Tibial nerve (tissue), 4 donors: Measurements from ENCODE around the gene NEMP2. TPM values are rescaled to one million over a fixed set of nuclear protein-coding genes. Genes with fewer than 3 reads are reported as not detected.
"Not testable (repeated sequence)": the region's sequence is repeated elsewhere in the genome, so short reads cannot be mapped to it uniquely, and the experiment has no call there.

Experiments
- DNase-seq, 2 donors: peaks; one replicate each; pipeline ENCODE4 v3.0.0-alpha.2; 2019; ENCODE audit warnings: low spot score in 2 of 2
- H3K27ac ChIP-seq, 4 donors: fragments of 200-600 bp; sonication (generic) in 3 of 4; one replicate each; pipeline ENCODE4 v1.5.1; 2017 to 2019; ENCODE audit warnings: mild to moderate bottlenecking in 1 of 4
- H3K27me3 ChIP-seq, 2 donors: fragments of 200-600 bp; sonication (generic) in 1 of 2; one replicate each; pipeline versions ENCODE4 v1.5.1 to v1.6.0; 2017 to 2019
- H3K36me3 ChIP-seq, 3 donors: fragments of 200-600 bp; sonication (generic); one replicate each; pipeline ENCODE4 v1.5.1; 2018 to 2019
- H3K4me1 ChIP-seq, 4 donors: fragments of 200-600 bp; sonication (generic) in 3 of 4; one replicate each; pipeline ENCODE4 v1.5.1; 2017 to 2019
- H3K4me3 ChIP-seq, 4 donors: fragments of 200-600 bp; sonication (generic) in 3 of 4; one replicate each; pipeline ENCODE4 v1.5.1; 2017 to 2019; ENCODE audit warnings: mild to moderate bottlenecking in 1 of 4, moderate library complexity in 1 of 4
- H3K9me3 ChIP-seq, 4 donors: fragments of 200-600 bp; sonication (generic) in 3 of 4; one replicate each; pipeline ENCODE4 v1.5.1; 2017 to 2019
- EP300 ChIP-seq, 2 donors: sonication (generic); formaldehyde crosslinking; IDR thresholded peaks; one replicate each; pipeline ENCODE4 v1.6.1; 2017; ENCODE audit warnings: antibody characterized with exemption in 2 of 2, mild to moderate bottlenecking in 1 of 2
- POLR2A ChIP-seq, 2 donors: fragments of 450-650 bp; IDR thresholded peaks; one replicate each; pipeline ENCODE4 v1.6.1; 2017; ENCODE audit warnings: antibody characterized with exemption in 2 of 2, mild to moderate bottlenecking in 2 of 2, moderate library complexity in 2 of 2
- WGBS, 2 donors: methylation state at CpG; one replicate each; pipeline ENCODE4 v1.1.5; 2018; 5-methylcytosine and 5-hydroxymethylcytosine counted together
- total RNA-seq, 4 donors: library from RNA; depleted of rRNA; stranded (reverse); fragments of >200 nt; gene quantifications; one replicate each; pipeline ENCODE4 v1.1.0, GENCODE V29; 2016
- TF ChIP-seq, protein P1 (sequence below), 5 experiments: fragments of 200-600 bp in 3 of 5; fragments of 450-650 bp in 2 of 5; sonication (generic) in 3 of 5; IDR thresholded peaks; one replicate each; pipeline ENCODE4 v1.5.1; 2016 to 2019; ENCODE audit warnings: antibody characterized with exemption in 5 of 5, mild to moderate bottlenecking in 3 of 5, moderate library complexity in 2 of 5

NEMP2 gene
- total RNA-seq, 4 donors from 2014 or later: 1.8 to 7.2 (median 3.1) TPM

DNA sequence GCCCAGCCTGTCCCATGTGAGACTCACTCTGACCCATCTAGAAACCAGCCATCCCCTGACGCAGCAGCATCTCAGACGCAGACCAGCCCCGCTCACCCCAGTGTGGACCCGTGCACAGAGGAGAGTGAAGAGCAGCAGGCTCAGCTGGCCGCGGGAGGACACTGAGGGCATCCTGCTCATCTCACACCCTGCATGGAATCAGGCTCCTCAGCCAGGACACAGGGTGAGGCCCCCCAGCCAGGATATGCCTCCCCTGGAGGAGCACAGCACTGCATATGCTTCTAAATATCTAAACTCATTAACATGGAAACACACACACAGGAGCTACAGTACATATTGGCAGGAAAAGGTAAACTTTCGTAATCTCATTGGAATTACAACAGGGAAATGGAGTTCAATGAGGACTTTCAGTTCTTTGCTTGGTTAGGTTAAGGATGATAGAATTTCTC, 34.4 kb downstream of the NEMP2 start:
- Histone ChIP-seq H3K4me3 (no peak overlapping the region), H3K27ac (no peak overlapping the region), H3K9me3 (no peaks in the 10 kb centered on the region), H3K36me3 (peaks cover 0 to 49% (median 0%) of the 10 kb centered on the region in 3 donors), H3K27me3 (no peaks in the 10 kb centered on the region), H3K4me1 (peaks cover 0 to 5% (median 0%) of the 10 kb centered on the region in 4 donors)
- DNase-seq: no peak
- no peak for TF ChIP-seq EP300 (IDR thresholded peaks at IDR 0.05)
- TF ChIP-seq, protein P1, sequence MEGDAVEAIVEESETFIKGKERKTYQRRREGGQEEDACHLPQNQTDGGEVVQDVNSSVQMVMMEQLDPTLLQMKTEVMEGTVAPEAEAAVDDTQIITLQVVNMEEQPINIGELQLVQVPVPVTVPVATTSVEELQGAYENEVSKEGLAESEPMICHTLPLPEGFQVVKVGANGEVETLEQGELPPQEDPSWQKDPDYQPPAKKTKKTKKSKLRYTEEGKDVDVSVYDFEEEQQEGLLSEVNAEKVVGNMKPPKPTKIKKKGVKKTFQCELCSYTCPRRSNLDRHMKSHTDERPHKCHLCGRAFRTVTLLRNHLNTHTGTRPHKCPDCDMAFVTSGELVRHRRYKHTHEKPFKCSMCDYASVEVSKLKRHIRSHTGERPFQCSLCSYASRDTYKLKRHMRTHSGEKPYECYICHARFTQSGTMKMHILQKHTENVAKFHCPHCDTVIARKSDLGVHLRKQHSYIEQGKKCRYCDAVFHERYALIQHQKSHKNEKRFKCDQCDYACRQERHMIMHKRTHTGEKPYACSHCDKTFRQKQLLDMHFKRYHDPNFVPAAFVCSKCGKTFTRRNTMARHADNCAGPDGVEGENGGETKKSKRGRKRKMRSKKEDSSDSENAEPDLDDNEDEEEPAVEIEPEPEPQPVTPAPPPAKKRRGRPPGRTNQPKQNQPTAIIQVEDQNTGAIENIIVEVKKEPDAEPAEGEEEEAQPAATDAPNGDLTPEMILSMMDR (IDR thresholded peaks at IDR 0.05): no peak
- TF ChIP-seq POLR2A (IDR thresholded peaks at IDR 0.05): no peak
- WGBS, 2 donors: 81 to 83% methylated on average over 7 of the region's 7 CpGs

DNA sequence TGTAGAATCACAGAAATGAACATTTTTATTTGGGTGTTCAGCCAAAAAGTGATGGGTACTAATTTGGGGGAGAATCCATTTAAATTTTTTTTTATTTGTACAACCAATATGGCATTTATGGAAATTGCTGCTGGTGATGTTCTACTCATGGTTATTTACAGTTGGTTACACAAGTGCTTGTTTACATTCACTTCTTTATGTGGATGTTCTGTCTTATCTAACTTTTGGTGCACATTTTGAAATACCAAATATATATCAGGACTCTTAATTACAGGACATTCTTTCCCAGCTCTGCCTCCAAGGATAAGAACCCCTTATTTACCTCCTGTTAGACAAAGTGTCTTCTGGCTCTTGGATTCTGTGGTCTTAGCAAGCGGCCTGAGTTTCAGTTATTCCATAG, 35.2 kb downstream of the NEMP2 start:
- Histone ChIP-seq H3K9me3 (no peaks in the 10 kb centered on the region), H3K27ac (no peak overlapping the region), H3K4me1 (peaks cover 0 to 5% (median 0%) of the 10 kb centered on the region in 4 donors), H3K4me3 (no peak overlapping the region), H3K27me3 (no peaks in the 10 kb centered on the region), H3K36me3 (peaks cover 0 to 41% (median 0%) of the 10 kb centered on the region in 3 donors)
- whole genome bisulfite sequencing, 2 donors: 100% methylated on average over 1 of the region's 1 CpG
- TF ChIP-seq EP300 (IDR thresholded peaks at IDR 0.05) (no peak), POLR2A (IDR thresholded peaks at IDR 0.05) (no peak)
- TF ChIP-seq, protein P1 (IDR thresholded peaks at IDR 0.05): no peak
- DNase-seq: no peak

DNA sequence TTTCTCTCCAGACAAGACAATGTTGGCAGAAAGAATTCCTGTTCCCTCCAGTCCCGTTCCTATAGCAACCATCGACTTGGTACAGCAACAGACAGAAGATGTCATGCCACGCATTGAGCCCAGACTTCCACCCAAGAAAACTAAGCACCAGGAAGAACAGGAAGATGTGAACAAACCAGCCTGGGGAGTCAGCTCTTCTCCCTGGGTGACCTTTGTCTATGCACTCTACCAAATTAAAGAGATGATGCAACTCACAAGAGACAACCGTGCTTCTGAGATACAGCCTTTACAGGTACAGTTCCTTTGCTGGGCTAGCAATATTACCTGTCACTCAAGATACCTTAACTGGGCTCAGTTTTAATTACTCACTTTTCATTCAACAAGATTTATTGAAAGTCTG, 37.1 kb downstream of the NEMP2 start:
- TF ChIP-seq POLR2A (IDR thresholded peaks at IDR 0.05) (no peak), EP300 (IDR thresholded peaks at IDR 0.05) (no peak)
- TF ChIP-seq, protein P1 (IDR thresholded peaks at IDR 0.05): no peak
- H3K36me3 ChIP-seq: peaks cover 0 to 36% (median 0%) of the 10 kb centered on the region in 3 donors
- no peak overlapping the region for H3K4me3 ChIP-seq
- H3K9me3 ChIP-seq: no peaks in the 10 kb centered on the region
- no peak overlapping the region for H3K27ac ChIP-seq
- H3K27me3 ChIP-seq: no peaks in the 10 kb centered on the region
- DNase-seq: no peak
- peaks cover 0 to 5% (median 0%) of the 10 kb centered on the region in 4 donors for H3K4me1 ChIP-seq
- 77 to 93% methylated on average over 4 of the region's 4 CpGs for WGBS, 2 donors

DNA sequence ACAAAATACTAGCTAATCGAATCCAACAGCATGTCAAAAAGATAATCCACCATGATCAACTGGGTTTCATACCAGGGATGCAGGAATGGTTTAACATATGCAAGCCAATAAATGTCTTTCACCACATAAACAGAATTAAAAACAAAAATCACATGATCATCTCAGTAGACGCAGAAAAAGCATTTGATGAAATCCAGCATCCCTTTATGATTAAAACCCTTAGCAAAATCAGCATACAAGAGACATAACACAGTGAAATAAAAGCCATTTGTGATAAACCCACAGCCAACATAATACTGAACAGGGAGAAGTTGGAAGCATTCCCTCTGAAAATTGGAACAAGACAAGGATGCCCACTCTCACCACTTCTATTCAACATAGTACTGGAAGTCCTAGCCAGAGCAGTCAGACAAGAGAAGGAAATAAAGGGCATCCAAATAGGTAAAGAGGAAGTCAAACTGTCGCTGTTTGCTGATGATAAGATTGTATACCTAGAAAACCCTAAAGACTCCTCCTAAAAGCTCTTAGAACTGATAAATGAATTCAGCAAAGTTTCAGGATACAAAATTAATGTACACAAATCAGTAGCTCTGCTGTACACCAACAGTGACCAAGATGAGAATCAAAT, 39.8 kb downstream of the NEMP2 start:
- H3K4me1 ChIP-seq, DNase-seq, H3K9me3 ChIP-seq, H3K27me3 ChIP-seq, H3K27ac ChIP-seq, H3K4me3 ChIP-seq: not testable (repeated sequence)
- peaks cover 0 to 50% (median 4%) of the 10 kb centered on the region in 3 donors for H3K36me3 ChIP-seq
- 89 to 91% methylated on average over 3 of the region's 3 CpGs for WGBS, 2 donors

DNA sequence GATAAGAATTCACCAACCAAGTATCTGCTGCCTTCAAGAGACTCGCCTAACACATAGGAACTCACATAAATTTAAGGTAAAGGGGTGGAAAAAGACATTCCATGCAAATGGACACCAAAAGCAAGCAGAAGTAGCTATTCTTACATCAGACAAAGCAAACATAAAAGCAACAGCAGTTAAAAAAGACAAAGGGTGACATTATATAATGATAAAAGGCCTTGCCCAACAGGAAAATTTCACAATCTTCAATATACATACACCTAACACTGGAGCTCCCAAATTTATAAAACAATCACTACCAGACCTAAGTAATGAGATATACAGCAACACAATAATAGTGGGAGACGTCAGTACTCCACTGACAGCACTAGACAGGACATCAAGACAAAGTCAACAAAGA, 41.4 kb downstream of the NEMP2 start:
- DNase-seq: no peak
- Histone ChIP-seq H3K36me3 (peaks cover 0 to 53% (median 4%) of the 10 kb centered on the region in 3 donors), H3K4me3 (no peak overlapping the region), H3K27me3 (no peaks in the 10 kb centered on the region), H3K9me3 (no peaks in the 10 kb centered on the region), H3K4me1 (no peaks in the 10 kb centered on the region), H3K27ac (no peak overlapping the region)
- WGBS, 2 donors: 70 to 94% methylated on average over 2 of the region's 2 CpGs
- TF ChIP-seq, protein P1 (IDR thresholded peaks at IDR 0.05): no peak
- TF ChIP-seq EP300 (IDR thresholded peaks at IDR 0.05) (no peak), POLR2A (IDR thresholded peaks at IDR 0.05) (no peak)
